Measurements from ENCODE around the gene FBXO10. TPM values are rescaled to one million over a fixed set of nuclear protein-coding genes. Genes with fewer than 3 reads are reported as not detected.

FBXO10 gene
- total and polyA plus RNA-seq, 2 of the 4 experiments (the other 2 are of a cell fraction), result 6.6 to 6.7 TPM

DNA sequence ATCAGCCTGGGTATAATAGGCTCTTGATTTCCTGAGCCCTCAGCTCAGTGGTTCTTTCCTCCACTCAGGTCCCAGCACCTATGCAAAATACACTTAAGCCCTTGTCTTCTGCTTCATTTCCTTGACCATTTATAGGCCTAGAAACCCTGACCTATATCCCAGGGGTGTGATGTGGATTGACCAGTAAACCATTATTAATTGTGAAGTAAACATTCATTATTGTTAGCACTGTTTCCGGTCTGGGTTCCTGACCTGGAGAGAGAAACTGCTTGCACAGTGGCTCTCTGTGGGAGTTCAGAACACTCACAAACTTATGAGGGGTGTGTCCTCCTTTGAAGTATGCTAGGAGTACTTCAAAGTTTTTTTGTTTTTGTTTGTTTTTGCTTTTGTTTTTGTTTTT lies 35.8 kb upstream of the FBXO10 start:
- DNase-seq (no peak), ATAC-seq (ENCODE audit: low read depth) (no peak)
- BruUV-seq (replicated peaks), result no TSS peak
- no peak overlapping the region for H2AK9ac ChIP-seq (replicated peaks; ENCODE audit: low read depth, low read length, poor library complexity)
- no peak overlapping the region for H3K9ac ChIP-seq (ENCODE audit: low read depth, low read length)
- no CpG with 5 or more reads among the region's 1 CpG for WGBS, 2 experiments (ENCODE audit: extremely low coverage in 2 of 2, insufficient read length in 1 of 2)
- peaks cover 12% of the 10 kb centered on the region for H3K27me3 ChIP-seq (ENCODE audit: control insufficient read depth, insufficient read depth, low read length)
- ChIA-PET POLR2A (ENCODE audit: unreplicated experiment) (no interaction called here), CTCF (no interaction called here)
- H2AK5ac ChIP-seq (ENCODE audit: low read depth, low read length), result no peak overlapping the region
- H3K4ac ChIP-seq (ENCODE audit: low read depth, low read length), result no peak overlapping the region
- no peak overlapping the region for H3K4me3 ChIP-seq (ENCODE audit: insufficient read depth, low read depth, low read length)
- no peak overlapping the region for H3K18ac ChIP-seq (ENCODE audit: low read depth, low read length)
- no peaks in the 10 kb centered on the region for H3K9me1 ChIP-seq (ENCODE audit: insufficient read depth, low read length)
- H3K9me3 ChIP-seq (ENCODE audit: control insufficient read depth, insufficient read depth, low read length), result no peaks in the 10 kb centered on the region
- H2BK20ac ChIP-seq (ENCODE audit: low read depth, low read length), result no peak overlapping the region
- no peaks in the 10 kb centered on the region for H3K79me1 ChIP-seq (ENCODE audit: low read depth in 1 of 2, low read length in 2 of 2)
- intact Hi-C loops (cut with micrococcal nuclease), result no loop called here
- H4K20me1 ChIP-seq (ENCODE audit: insufficient read depth, low read length), result no peaks in the 10 kb centered on the region
- no peak overlapping the region for H4K5ac ChIP-seq (ENCODE audit: low read depth, low read length)
- dilution Hi-C loops (cut with HindIII; ENCODE audit: low sequenced_read_pairs, unreplicated experiment), result no loop called here
- no peaks in the 10 kb centered on the region for H3K4me1 ChIP-seq (ENCODE audit: control insufficient read depth, insufficient read depth, low read length)
- in situ Hi-C loops (cut with MboI; ENCODE audit: low sequenced_read_pairs), result no loop called here
- TF ChIP-seq CTCF (conservative IDR thresholded peaks at IDR 0.05; ENCODE audit: low read depth, low read length), result no peak
- no peak for TF ChIP-seq MAFK (IDR thresholded peaks at IDR 0.05; ENCODE audit: low read depth, low read length)
- TF ChIP-seq RCOR1 (IDR thresholded peaks at IDR 0.05; ENCODE audit: insufficient replicate concordance, low read length), result no peak
- TF ChIP-seq RFX5 (IDR thresholded peaks at IDR 0.05; ENCODE audit: low read depth, low read length), result no peak
- TF ChIP-seq CHD1 (IDR thresholded peaks at IDR 0.05; ENCODE audit: low read depth, low read length), result no peak
- TF ChIP-seq, protein P1, sequence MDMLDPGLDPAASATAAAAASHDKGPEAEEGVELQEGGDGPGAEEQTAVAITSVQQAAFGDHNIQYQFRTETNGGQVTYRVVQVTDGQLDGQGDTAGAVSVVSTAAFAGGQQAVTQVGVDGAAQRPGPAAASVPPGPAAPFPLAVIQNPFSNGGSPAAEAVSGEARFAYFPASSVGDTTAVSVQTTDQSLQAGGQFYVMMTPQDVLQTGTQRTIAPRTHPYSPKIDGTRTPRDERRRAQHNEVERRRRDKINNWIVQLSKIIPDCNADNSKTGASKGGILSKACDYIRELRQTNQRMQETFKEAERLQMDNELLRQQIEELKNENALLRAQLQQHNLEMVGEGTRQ (IDR thresholded peaks at IDR 0.05; ENCODE audit: low read depth, low read length), result no peak
- TF ChIP-seq CEBPB (IDR thresholded peaks at IDR 0.05; ENCODE audit: low read depth, low read length), result no peak
- TF ChIP-seq BHLHE40 (IDR thresholded peaks at IDR 0.05; ENCODE audit: low read depth, low read length), result no peak
- no peak for TF ChIP-seq MXI1 (IDR thresholded peaks at IDR 0.05; ENCODE audit: borderline replicate concordance, low read depth, low read length)
- no peak for TF ChIP-seq FOS (IDR thresholded peaks at IDR 0.05; ENCODE audit: low read depth, low read length)
- TF ChIP-seq NFE2L2 (IDR thresholded peaks at IDR 0.05; ENCODE audit: low read depth, low read length), result no peak
- no peak for TF ChIP-seq SMC3 (IDR thresholded peaks at IDR 0.05; ENCODE audit: low read depth, low read length)
- no peak for TF ChIP-seq ELK1 (IDR thresholded peaks at IDR 0.05; ENCODE audit: borderline replicate concordance, low read depth, low read length)
- no peak for TF ChIP-seq MAZ (IDR thresholded peaks at IDR 0.05; ENCODE audit: borderline replicate concordance, low read depth, low read length)
- no peak for TF ChIP-seq RAD21 (IDR thresholded peaks at IDR 0.05; ENCODE audit: low read length)
- TF ChIP-seq POLR2A (IDR thresholded peaks at IDR 0.05; ENCODE audit: low read depth, low read length), result no peak
- no peak overlapping the region for H3K27ac ChIP-seq (ENCODE audit: insufficient read depth, low read length)
- no peak overlapping the region for H3K14ac ChIP-seq (replicated peaks; ENCODE audit: low read depth, low read length)
- no peak overlapping the region for H2AFZ ChIP-seq (replicated peaks; ENCODE audit: low read length, poor library complexity)
- no peak overlapping the region for H2BK5ac ChIP-seq (ENCODE audit: low read depth, low read length, poor library complexity, severe bottlenecking)
- H3K4me2 ChIP-seq (ENCODE audit: low read depth, low read length), result no peak overlapping the region
- no peak overlapping the region for H2BK120ac ChIP-seq (ENCODE audit: low read depth, low read length)
- H4K91ac ChIP-seq (ENCODE audit: insufficient read depth, low read depth, low read length), result no peak overlapping the region
- H3K56ac ChIP-seq (ENCODE audit: extremely low read depth, insufficient read depth, low read length), result no peak overlapping the region
- no peak overlapping the region for H2BK15ac ChIP-seq (ENCODE audit: low read depth, low read length)
- H3K36me3 ChIP-seq (ENCODE audit: control insufficient read depth, insufficient read depth, low read length), result no peaks in the 10 kb centered on the region
- H3K23ac ChIP-seq (ENCODE audit: low read depth, low read length), result no peak overlapping the region
- H4K8ac ChIP-seq (ENCODE audit: low read depth in 2 of 2, low read length in 2 of 2), result no peak overlapping the region

All from IMR-90 (cell line).